ENCODE measurements around the gene KDM1B. TPM values are rescaled to one million over a fixed set of nuclear protein-coding genes. Genes with fewer than 3 reads are reported as not detected.
"Not testable (repeated sequence)": the region's sequence is repeated elsewhere in the genome, so short reads cannot be mapped to it uniquely, and the experiment has no call there.

The KDM1B gene
- total RNA-seq, 2 donors from 2014 or later = 7.7 to 10.0 TPM

- ATAC-seq = no peak
- no peak overlapping the region for H3K27ac Mint-ChIP-seq
Observed at GRCh38 chr6:18207949-18208348, 52.7 kb downstream of the KDM1B start.

GRCh38 chr6:18208778-18209177 is 53.6 kb downstream of the KDM1B start:
- not testable (repeated sequence) for DNase-seq (ENCODE audit: low spot score in 2 of 2); H3K9me3 Mint-ChIP-seq; ATAC-seq; H3K36me3 Mint-ChIP-seq; H3K27ac Mint-ChIP-seq

More at GRCh38 chr6:18207949-18208348, 52.7 kb downstream of the KDM1B start:
- H3K9me3 Mint-ChIP-seq = no peaks in the 10 kb centered on the region
- DNase-seq (ENCODE audit: low spot score in 2 of 2) = no peak
- H3K36me3 Mint-ChIP-seq = no peaks in the 10 kb centered on the region

GRCh38 chr6:18209539-18210197 is 54.4 kb downstream of the KDM1B start:
- DNase-seq (ENCODE audit: low spot score in 2 of 2) (no peak), ATAC-seq (no peak)
- no peaks in the 10 kb centered on the region for H3K9me3 Mint-ChIP-seq
- H3K27ac Mint-ChIP-seq = no peak overlapping the region
- no peaks in the 10 kb centered on the region for H3K36me3 Mint-ChIP-seq

GRCh38 chr6:18210707-18211106 is 55.5 kb downstream of the KDM1B start:
- Mint-ChIP-seq H3K36me3 (no peaks in the 10 kb centered on the region), H3K27ac (no peak overlapping the region), H3K9me3 (no peaks in the 10 kb centered on the region)
- DNase-seq (ENCODE audit: low spot score in 2 of 2) = no peak
- ATAC-seq = no peak

- DNase-seq (ENCODE audit: low spot score in 2 of 2) (peak in 1 of 2 donors; percentile 17), ATAC-seq (peak; percentile 24 to 90)
- Mint-ChIP-seq H3K27ac (no peak overlapping the region), H3K9me3 (no peaks in the 10 kb centered on the region), H3K36me3 (no peaks in the 10 kb centered on the region)
Observed at GRCh38 chr6:18211338-18211737, 56.1 kb downstream of the KDM1B start.

GRCh38 chr6:18212231-18212630 is 57.0 kb downstream of the KDM1B start:
- H3K36me3 Mint-ChIP-seq = no peaks in the 10 kb centered on the region
- H3K9me3 Mint-ChIP-seq = no peaks in the 10 kb centered on the region
- DNase-seq (ENCODE audit: low spot score in 2 of 2) (no peak), ATAC-seq (no peak)
- H3K27ac Mint-ChIP-seq = no peak overlapping the region

- Mint-ChIP-seq H3K9me3 (no peaks in the 10 kb centered on the region), H3K27ac (no peak overlapping the region), H3K36me3 (no peaks in the 10 kb centered on the region)
- ATAC-seq (no peak), DNase-seq (ENCODE audit: low spot score in 2 of 2) (no peak)
Observed at GRCh38 chr6:18213439-18213838, 58.2 kb downstream of the KDM1B start.

- no peak for DNase-seq (ENCODE audit: low spot score in 2 of 2)
- no peak for ATAC-seq
- H3K36me3 Mint-ChIP-seq = no peaks in the 10 kb centered on the region
- no peak overlapping the region for H3K27ac Mint-ChIP-seq
- no peaks in the 10 kb centered on the region for H3K9me3 Mint-ChIP-seq
Observed at GRCh38 chr6:18214003-18214402, 58.8 kb downstream of the KDM1B start.

GRCh38 chr6:18215436-18215835 is 60.2 kb downstream of the KDM1B start:
- ATAC-seq (no peak), DNase-seq (ENCODE audit: low spot score in 2 of 2) (no peak)
- H3K9me3 Mint-ChIP-seq = no peaks in the 10 kb centered on the region
- H3K27ac Mint-ChIP-seq = peak overlapping the region in 1 of 2 donors; percentile 70
- no peaks in the 10 kb centered on the region for H3K36me3 Mint-ChIP-seq

GRCh38 chr6:18216411-18216810 is 61.2 kb downstream of the KDM1B start:
- H3K36me3 Mint-ChIP-seq = no peaks in the 10 kb centered on the region
- peak overlapping the region in 1 of 2 donors; percentile 8 for H3K27ac Mint-ChIP-seq
- ATAC-seq (no peak), DNase-seq (ENCODE audit: low spot score in 2 of 2) (no peak)
- H3K9me3 Mint-ChIP-seq = no peaks in the 10 kb centered on the region

- ATAC-seq (peak in 1 of 2 donors; percentile 10), DNase-seq (ENCODE audit: low spot score in 2 of 2) (no peak)
- no peaks in the 10 kb centered on the region for H3K36me3 Mint-ChIP-seq
Observed at GRCh38 chr6:18218233-18218632, 63.0 kb downstream of the KDM1B start.

GRCh38 chr6:18219591-18219990 is 64.4 kb downstream of the KDM1B start:
- H3K27ac Mint-ChIP-seq = peak overlapping the region in 1 of 2 donors; percentile 38
- DNase-seq (ENCODE audit: low spot score in 2 of 2) (no peak), ATAC-seq (no peak)
- H3K9me3 Mint-ChIP-seq = no peaks in the 10 kb centered on the region
- no peaks in the 10 kb centered on the region for H3K36me3 Mint-ChIP-seq

More at GRCh38 chr6:18218233-18218632, 63.0 kb downstream of the KDM1B start:
- Mint-ChIP-seq H3K9me3 (no peaks in the 10 kb centered on the region), H3K27ac (peak overlapping the region in 1 of 2 donors; percentile 62)

GRCh38 chr6:18221288-18221615 is 66.0 kb downstream of the KDM1B start:
- no peaks in the 10 kb centered on the region for H3K36me3 Mint-ChIP-seq
- peak overlapping the region; percentile 20 to 25 for H3K27ac Mint-ChIP-seq
- no peak for DNase-seq (ENCODE audit: low spot score in 2 of 2)
- no peak for ATAC-seq
- H3K9me3 Mint-ChIP-seq = no peaks in the 10 kb centered on the region

GRCh38 chr6:18226451-18227105 is 71.4 kb downstream of the KDM1B start:
- not testable (repeated sequence) for DNase-seq (ENCODE audit: low spot score in 2 of 2); H3K9me3 Mint-ChIP-seq; ATAC-seq; H3K27ac Mint-ChIP-seq
- H3K36me3 Mint-ChIP-seq = peaks cover 29 to 38% of the 10 kb centered on the region in 2 donors

GRCh38 chr6:18227166-18227565 is 71.9 kb downstream of the KDM1B start:
- Mint-ChIP-seq H3K9me3 (peaks cover 6 to 12% of the 10 kb centered on the region in 2 donors), H3K36me3 (peaks cover 34 to 44% of the 10 kb centered on the region in 2 donors)
- not testable (repeated sequence) for H3K27ac Mint-ChIP-seq; DNase-seq (ENCODE audit: low spot score in 2 of 2); ATAC-seq

GRCh38 chr6:18228590-18228989 is 73.4 kb downstream of the KDM1B start:
- Mint-ChIP-seq H3K9me3 (peaks cover 8 to 12% of the 10 kb centered on the region in 2 donors), H3K36me3 (peaks cover 49 to 58% of the 10 kb centered on the region in 2 donors)
- not testable (repeated sequence) for DNase-seq (ENCODE audit: low spot score in 2 of 2); ATAC-seq; H3K27ac Mint-ChIP-seq

GRCh38 chr6:18231856-18232255 is 76.6 kb downstream of the KDM1B start:
- not testable (repeated sequence) for DNase-seq (ENCODE audit: low spot score in 2 of 2); H3K27ac Mint-ChIP-seq; ATAC-seq
- Mint-ChIP-seq H3K36me3 (peaks cover 79 to 81% of the 10 kb centered on the region in 2 donors), H3K9me3 (peaks cover 17 to 21% of the 10 kb centered on the region in 2 donors)

- not testable (repeated sequence) for ATAC-seq; H3K27ac Mint-ChIP-seq; DNase-seq (ENCODE audit: low spot score in 2 of 2)
- Mint-ChIP-seq H3K9me3 (peaks cover 17 to 21% of the 10 kb centered on the region in 2 donors), H3K36me3 (peaks cover 73 to 90% of the 10 kb centered on the region in 2 donors)
Observed at GRCh38 chr6:18233770-18234169, 78.5 kb downstream of the KDM1B start.

Data from activated naive CD4-positive, alpha-beta T cell treated with anti-CD3 and anti-CD28 coated beads, Interleukin-2, amount 50 U/mL, for 72 hours (primary cell).